Liver (tissue), 9 donors: ENCODE measurements around the gene UTRN. TPM values are rescaled to one million over a fixed set of nuclear protein-coding genes. Genes with fewer than 3 reads are reported as not detected.

Source experiments
- DNase-seq: peaks from one replicate; pipeline ENCODE4 v3.0.0-alpha.2; 2017; ENCODE audit warnings: low spot score
- H3K27ac ChIP-seq, 2 donors: one replicate each; pipeline ENCODE4 v1.7.0; 2013; ENCODE audit warnings: inconsistent platforms in 2 of 2, low read length in 2 of 2, control low read depth in 1 of 2, low read depth in 1 of 2, mild to moderate bottlenecking in 1 of 2
- H3K27me3 ChIP-seq, 4 donors: one replicate each; pipeline versions ENCODE4 v1.6.1 to v1.7.0; 2013; ENCODE audit warnings: low read length in 3 of 4, inconsistent platforms in 1 of 4, mild to moderate bottlenecking in 1 of 4, moderate library complexity in 1 of 4; ENCODE audit not compliant: control insufficient read depth in 4 of 4, insufficient read depth in 4 of 4
- H3K36me3 ChIP-seq, 4 donors: one replicate each; pipeline versions ENCODE4 v1.6.1 to v1.7.0; 2013; ENCODE audit warnings: low read length in 3 of 4, mild to moderate bottlenecking in 3 of 4, low read depth in 1 of 4, moderate library complexity in 1 of 4; ENCODE audit not compliant: control insufficient read depth in 4 of 4, insufficient read depth in 3 of 4
- H3K4me1 ChIP-seq, 4 donors: one replicate each; pipeline versions ENCODE4 v1.6.1 to v1.7.0; 2013; ENCODE audit warnings: low read length in 3 of 4, mild to moderate bottlenecking in 3 of 4, moderate library complexity in 1 of 4; ENCODE audit not compliant: control insufficient read depth in 4 of 4, insufficient read depth in 4 of 4
- H3K4me3 ChIP-seq, 3 donors: one replicate each; pipeline versions ENCODE4 v1.6.1 to v1.7.0; 2013; ENCODE audit warnings: low read length in 3 of 3, control low read depth in 1 of 3, low read depth in 1 of 3, mild to moderate bottlenecking in 1 of 3
- H3K9ac ChIP-seq, 2 donors: one replicate each; pipeline ENCODE4 v1.7.0; 2013; ENCODE audit warnings: low read length in 2 of 2, mild to moderate bottlenecking in 2 of 2, moderate library complexity in 2 of 2, control low read depth in 1 of 2, low read depth in 1 of 2
- H3K9me3 ChIP-seq, 4 donors: one replicate each; pipeline versions ENCODE4 v1.6.1 to v1.7.0; 2013; ENCODE audit warnings: low read length in 3 of 4; ENCODE audit not compliant: control insufficient read depth in 4 of 4
- FOXA2 ChIP-seq: IDR thresholded peaks from 2 replicates; pipeline ENCODE4 v1.6.1; 2016; ENCODE audit warnings: antibody characterized with exemption
- GABPA ChIP-seq, 2 donors: IDR thresholded peaks in 1 of 2; conservative IDR thresholded peaks in 1 of 2; 2 replicates each; pipeline ENCODE4 v1.6.1; 2016; ENCODE audit warnings: antibody characterized with exemption in 2 of 2, mild to moderate bottlenecking in 1 of 2, moderate library complexity in 1 of 2
- HNF4A ChIP-seq, 2 donors: conservative IDR thresholded peaks; 2 replicates each; pipeline ENCODE4 v1.6.1; 2016; ENCODE audit warnings: antibody characterized with exemption in 2 of 2, mild to moderate bottlenecking in 2 of 2
- HNF4G ChIP-seq: IDR thresholded peaks from 2 replicates; pipeline ENCODE4 v1.6.1; 2016; ENCODE audit warnings: antibody characterized with exemption
- JUND ChIP-seq, 2 donors: IDR thresholded peaks; 2 replicates each; pipeline ENCODE4 v1.6.1; 2016; ENCODE audit warnings: antibody characterized with exemption in 2 of 2
- NR2F2 ChIP-seq: IDR thresholded peaks from 2 replicates; pipeline ENCODE4 v1.6.1; 2016; ENCODE audit warnings: antibody characterized with exemption
- RAD21 ChIP-seq, 2 donors: IDR thresholded peaks; 2 replicates each; pipeline ENCODE4 v1.6.1; 2016; ENCODE audit warnings: antibody characterized with exemption in 2 of 2, mild to moderate bottlenecking in 2 of 2
- RXRA ChIP-seq, 2 donors: IDR thresholded peaks; 2 replicates each; pipeline ENCODE4 v1.6.1; 2017 to 2018; ENCODE audit warnings: antibody characterized with exemption in 2 of 2, mild to moderate bottlenecking in 1 of 2
- SP1 ChIP-seq: IDR thresholded peaks from 2 replicates; pipeline ENCODE4 v1.6.1; 2018; ENCODE audit warnings: antibody characterized with exemption, mild to moderate bottlenecking
- YY1 ChIP-seq: IDR thresholded peaks from 2 replicates; pipeline ENCODE4 v1.6.1; 2016; ENCODE audit warnings: antibody characterized with exemption, mild to moderate bottlenecking
- WGBS: extraction: QIAGEN DNeasy Blood & Tissue Kit; methylation state at CpG from one replicate; pipeline ENCODE4 v1.1.7; 2013; 5-methylcytosine and 5-hydroxymethylcytosine counted together
- polyA plus RNA-seq, 2 donors: library from polyadenylated mRNA; stranded (reverse) in 1 of 2; unstranded in 1 of 2; fragments of 200-250 nt in 1 of 2; fragments of >200 nt in 1 of 2; fragmentation: Nextera tagmentation in 1 of 2; extraction: Ambion mirVana in 1 of 2; gene quantifications; one replicate each; pipeline versions ENCODE4 v1.2.1 to v1.2.3, GENCODE V29; 2013 to 2015
- total RNA-seq, 2 donors: library from RNA; depleted of rRNA; stranded (reverse); fragments of >200 nt; gene quantifications; one replicate each; pipeline ENCODE4 v1.2.3, GENCODE V29; 2014
- TF ChIP-seq, protein P1 (sequence below): IDR thresholded peaks from 2 replicates; pipeline ENCODE4 v1.6.1; 2016; ENCODE audit warnings: antibody characterized with exemption
- TF ChIP-seq, protein P2 (sequence below): fragments of 150-350 bp; IDR thresholded peaks from 2 replicates; pipeline ENCODE4 v1.5.1; 2017; ENCODE audit warnings: improper control_type of control experiment, low read depth, low read length; ENCODE audit not compliant: missing input control
- TF ChIP-seq, protein P3 (sequence below): IDR thresholded peaks from 2 replicates; pipeline ENCODE4 v1.6.1; 2016; ENCODE audit warnings: antibody characterized with exemption
- TF ChIP-seq, protein P4 (sequence below): IDR thresholded peaks from 2 replicates; pipeline ENCODE4 v1.6.1; 2016; ENCODE audit warnings: antibody characterized with exemption, mild to moderate bottlenecking
- donor health status: healthy.
- donor health status: healthy.
- donor health status: healthy.
- donor health status: healthy.
- donor health status: healthy.

UTRN gene
- total and polyA plus RNA-seq, 4 donors, result 6.9 to 83.7 (median 47.6) TPM

DNA sequence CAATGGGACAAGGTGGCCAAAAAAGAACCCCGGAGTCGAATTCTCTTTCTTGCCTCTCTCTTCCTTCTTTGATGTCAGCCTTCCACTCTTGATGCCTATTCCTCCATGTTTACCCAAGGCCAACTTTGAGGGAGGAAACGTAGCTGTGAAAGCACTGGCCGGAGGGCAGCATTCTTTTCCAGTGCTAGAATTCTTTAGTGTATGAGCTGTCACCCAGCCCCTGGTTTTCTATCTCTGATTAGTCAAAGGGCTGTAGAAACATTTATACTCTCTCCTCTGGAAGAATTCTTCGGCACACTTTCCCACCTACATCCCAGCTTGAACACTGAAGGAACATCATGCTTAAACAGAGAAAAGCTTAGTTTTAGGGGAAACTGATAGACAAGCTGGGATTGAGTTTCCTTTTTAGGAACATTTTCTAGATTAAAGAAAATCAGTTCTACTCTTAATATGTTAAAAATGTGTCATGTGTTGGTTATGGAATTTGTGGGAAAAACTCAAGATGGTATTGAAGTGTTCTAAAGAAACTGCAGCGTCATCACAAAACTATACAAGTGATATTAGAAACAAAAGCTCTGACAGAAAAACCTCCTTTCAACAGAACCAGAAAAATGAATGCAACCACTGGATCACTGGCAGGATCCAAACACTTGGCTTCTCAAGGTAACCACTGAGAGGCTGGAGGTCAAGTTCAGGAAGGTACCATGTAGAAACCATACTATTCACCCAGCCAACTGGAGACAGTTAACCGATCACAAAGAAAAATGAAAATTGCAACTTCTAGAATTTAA lies 20.7 kb upstream of the UTRN start:
- WGBS, result 61% methylated on average over 7 of the region's 7 CpGs
- TF ChIP-seq GABPA (IDR thresholded peaks at IDR 0.05 in 1 of 2, conservative IDR thresholded peaks at IDR 0.05 in 1 of 2) (no peak), FOXA2 (no peak)
- TF ChIP-seq, protein P1, sequence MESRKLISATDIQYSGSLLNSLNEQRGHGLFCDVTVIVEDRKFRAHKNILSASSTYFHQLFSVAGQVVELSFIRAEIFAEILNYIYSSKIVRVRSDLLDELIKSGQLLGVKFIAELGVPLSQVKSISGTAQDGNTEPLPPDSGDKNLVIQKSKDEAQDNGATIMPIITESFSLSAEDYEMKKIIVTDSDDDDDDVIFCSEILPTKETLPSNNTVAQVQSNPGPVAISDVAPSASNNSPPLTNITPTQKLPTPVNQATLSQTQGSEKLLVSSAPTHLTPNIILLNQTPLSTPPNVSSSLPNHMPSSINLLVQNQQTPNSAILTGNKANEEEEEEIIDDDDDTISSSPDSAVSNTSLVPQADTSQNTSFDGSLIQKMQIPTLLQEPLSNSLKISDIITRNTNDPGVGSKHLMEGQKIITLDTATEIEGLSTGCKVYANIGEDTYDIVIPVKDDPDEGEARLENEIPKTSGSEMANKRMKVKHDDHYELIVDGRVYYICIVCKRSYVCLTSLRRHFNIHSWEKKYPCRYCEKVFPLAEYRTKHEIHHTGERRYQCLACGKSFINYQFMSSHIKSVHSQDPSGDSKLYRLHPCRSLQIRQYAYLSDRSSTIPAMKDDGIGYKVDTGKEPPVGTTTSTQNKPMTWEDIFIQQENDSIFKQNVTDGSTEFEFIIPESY, result no peak
- TF ChIP-seq, protein P2, sequence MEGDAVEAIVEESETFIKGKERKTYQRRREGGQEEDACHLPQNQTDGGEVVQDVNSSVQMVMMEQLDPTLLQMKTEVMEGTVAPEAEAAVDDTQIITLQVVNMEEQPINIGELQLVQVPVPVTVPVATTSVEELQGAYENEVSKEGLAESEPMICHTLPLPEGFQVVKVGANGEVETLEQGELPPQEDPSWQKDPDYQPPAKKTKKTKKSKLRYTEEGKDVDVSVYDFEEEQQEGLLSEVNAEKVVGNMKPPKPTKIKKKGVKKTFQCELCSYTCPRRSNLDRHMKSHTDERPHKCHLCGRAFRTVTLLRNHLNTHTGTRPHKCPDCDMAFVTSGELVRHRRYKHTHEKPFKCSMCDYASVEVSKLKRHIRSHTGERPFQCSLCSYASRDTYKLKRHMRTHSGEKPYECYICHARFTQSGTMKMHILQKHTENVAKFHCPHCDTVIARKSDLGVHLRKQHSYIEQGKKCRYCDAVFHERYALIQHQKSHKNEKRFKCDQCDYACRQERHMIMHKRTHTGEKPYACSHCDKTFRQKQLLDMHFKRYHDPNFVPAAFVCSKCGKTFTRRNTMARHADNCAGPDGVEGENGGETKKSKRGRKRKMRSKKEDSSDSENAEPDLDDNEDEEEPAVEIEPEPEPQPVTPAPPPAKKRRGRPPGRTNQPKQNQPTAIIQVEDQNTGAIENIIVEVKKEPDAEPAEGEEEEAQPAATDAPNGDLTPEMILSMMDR, result no peak
- H3K9ac ChIP-seq, result no peak overlapping the region
- DNase-seq, result no peak
- H3K36me3 ChIP-seq, result no peaks in the 10 kb centered on the region
- H3K27me3 ChIP-seq, result no peaks in the 10 kb centered on the region
- H3K4me3 ChIP-seq, result no peak overlapping the region
- peaks cover 0 to 5% (median 0%) of the 10 kb centered on the region in 4 donors for H3K9me3 ChIP-seq
- H3K27ac ChIP-seq, result no peak overlapping the region
- peaks cover 0 to 20% (median 15%) of the 10 kb centered on the region in 4 donors for H3K4me1 ChIP-seq

DNA sequence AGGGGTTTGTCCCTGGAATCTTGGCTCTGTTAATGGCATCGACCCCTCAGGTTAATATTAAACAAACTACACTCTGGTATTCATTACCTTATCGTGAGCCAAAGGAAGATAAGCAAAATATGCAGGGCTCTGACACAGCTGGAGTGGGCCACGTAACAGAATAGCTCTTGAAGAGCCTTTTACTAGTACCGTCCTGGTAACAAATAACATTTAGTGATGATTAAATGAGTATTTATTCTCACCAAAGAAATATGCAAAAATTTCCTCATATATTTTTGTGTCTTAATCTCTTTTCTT lies 20.1 kb upstream of the UTRN start:
- no peak overlapping the region for H3K4me3 ChIP-seq
- peaks cover 0 to 20% (median 15%) of the 10 kb centered on the region in 4 donors for H3K4me1 ChIP-seq
- peaks cover 0 to 5% (median 0%) of the 10 kb centered on the region in 4 donors for H3K9me3 ChIP-seq
- H3K27me3 ChIP-seq, result no peaks in the 10 kb centered on the region
- TF ChIP-seq YY1 (no peak), RXRA (IDR thresholded peaks at IDR 0.05) (no peak), FOXA2 (no peak), NR2F2 (no peak), HNF4A (conservative IDR thresholded peaks at IDR 0.05) (no peak), JUND (IDR thresholded peaks at IDR 0.05) (no peak), HNF4G (no peak), SP1 (no peak), RAD21 (IDR thresholded peaks at IDR 0.05) (no peak), GABPA (IDR thresholded peaks at IDR 0.05 in 1 of 2, conservative IDR thresholded peaks at IDR 0.05 in 1 of 2) (no peak)
- TF ChIP-seq, protein P2, result no peak
- TF ChIP-seq, protein P3, sequence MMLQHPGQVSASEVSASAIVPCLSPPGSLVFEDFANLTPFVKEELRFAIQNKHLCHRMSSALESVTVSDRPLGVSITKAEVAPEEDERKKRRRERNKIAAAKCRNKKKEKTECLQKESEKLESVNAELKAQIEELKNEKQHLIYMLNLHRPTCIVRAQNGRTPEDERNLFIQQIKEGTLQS, result no peak
- TF ChIP-seq, protein P4, sequence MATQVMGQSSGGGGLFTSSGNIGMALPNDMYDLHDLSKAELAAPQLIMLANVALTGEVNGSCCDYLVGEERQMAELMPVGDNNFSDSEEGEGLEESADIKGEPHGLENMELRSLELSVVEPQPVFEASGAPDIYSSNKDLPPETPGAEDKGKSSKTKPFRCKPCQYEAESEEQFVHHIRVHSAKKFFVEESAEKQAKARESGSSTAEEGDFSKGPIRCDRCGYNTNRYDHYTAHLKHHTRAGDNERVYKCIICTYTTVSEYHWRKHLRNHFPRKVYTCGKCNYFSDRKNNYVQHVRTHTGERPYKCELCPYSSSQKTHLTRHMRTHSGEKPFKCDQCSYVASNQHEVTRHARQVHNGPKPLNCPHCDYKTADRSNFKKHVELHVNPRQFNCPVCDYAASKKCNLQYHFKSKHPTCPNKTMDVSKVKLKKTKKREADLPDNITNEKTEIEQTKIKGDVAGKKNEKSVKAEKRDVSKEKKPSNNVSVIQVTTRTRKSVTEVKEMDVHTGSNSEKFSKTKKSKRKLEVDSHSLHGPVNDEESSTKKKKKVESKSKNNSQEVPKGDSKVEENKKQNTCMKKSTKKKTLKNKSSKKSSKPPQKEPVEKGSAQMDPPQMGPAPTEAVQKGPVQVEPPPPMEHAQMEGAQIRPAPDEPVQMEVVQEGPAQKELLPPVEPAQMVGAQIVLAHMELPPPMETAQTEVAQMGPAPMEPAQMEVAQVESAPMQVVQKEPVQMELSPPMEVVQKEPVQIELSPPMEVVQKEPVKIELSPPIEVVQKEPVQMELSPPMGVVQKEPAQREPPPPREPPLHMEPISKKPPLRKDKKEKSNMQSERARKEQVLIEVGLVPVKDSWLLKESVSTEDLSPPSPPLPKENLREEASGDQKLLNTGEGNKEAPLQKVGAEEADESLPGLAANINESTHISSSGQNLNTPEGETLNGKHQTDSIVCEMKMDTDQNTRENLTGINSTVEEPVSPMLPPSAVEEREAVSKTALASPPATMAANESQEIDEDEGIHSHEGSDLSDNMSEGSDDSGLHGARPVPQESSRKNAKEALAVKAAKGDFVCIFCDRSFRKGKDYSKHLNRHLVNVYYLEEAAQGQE, result no peak
- DNase-seq, result no peak
- 34% methylated on average over 4 of the region's 4 CpGs for WGBS
- no peak overlapping the region for H3K9ac ChIP-seq
- no peaks in the 10 kb centered on the region for H3K36me3 ChIP-seq
- no peak overlapping the region for H3K27ac ChIP-seq
